ENCODE data around the gene CORO6. TPM values are rescaled to one million over a fixed set of nuclear protein-coding genes. Genes with fewer than 3 reads are reported as not detected.

The CORO6 gene
- total and polyA plus RNA-seq, 2 of the 4 experiments (the other 2 are of a cell fraction): 3.4 to 7.6 TPM

DNA sequence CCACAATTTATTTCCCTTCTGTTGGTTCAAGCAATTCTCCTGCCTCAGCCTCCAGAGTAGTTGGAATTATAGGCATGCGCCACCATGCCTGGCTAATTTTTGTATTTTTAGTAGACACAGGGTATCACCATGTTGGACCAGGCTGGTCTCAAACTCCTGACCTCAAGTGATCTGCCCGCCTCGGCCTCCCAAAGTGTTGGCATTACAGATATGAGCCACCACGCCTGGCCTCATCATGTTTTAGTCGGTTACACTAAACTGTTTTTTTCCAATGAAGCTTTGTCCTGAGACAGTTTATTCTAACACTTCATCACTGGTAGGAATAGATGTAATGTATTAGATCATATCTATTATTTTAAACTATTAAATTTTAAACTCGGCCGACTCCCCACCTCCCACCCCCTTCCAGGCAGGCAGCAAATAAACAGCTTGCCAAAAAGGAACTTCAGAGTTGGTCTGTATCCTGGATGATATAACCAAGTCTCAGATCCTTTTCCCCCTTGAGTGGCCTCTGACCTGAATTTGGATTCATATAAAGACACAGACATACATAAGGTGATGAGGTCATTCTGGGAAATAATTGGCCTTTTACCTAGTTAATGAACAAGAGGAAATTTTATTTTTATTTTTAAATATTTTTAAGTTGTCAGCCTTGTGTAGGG, 18.4 kb upstream of the CORO6 start:
- intact Hi-C loops (cut with micrococcal nuclease) (no loop called here), dilution Hi-C loops (cut with HindIII; ENCODE audit: low sequenced_read_pairs, unreplicated experiment) (no loop called here), in situ Hi-C loops (cut with MboI; ENCODE audit: low sequenced_read_pairs) (loop anchor here (5.0 to 10.0 kb wide), 2 partner anchors 136 to 294 kb away; partner anchors contain the start of gene SSH2)
- no TSS peak for BruUV-seq (replicated peaks)
- ChIA-PET POLR2A (ENCODE audit: unreplicated experiment) (no interaction called here), CTCF (interaction anchor here (0.6 to 3.7 kb wide), 3 partner anchors 138 to 452 kb away, joined by 5 to 25 read pairs (median 10); no protein-coding TSS in a partner anchor)
- Histone ChIP-seq H2BK5ac (ENCODE audit: low read depth, low read length, poor library complexity, severe bottlenecking) (peak overlapping the region; percentile 18), H3K4me2 (ENCODE audit: low read depth, low read length) (no peak overlapping the region), H3K4ac (ENCODE audit: low read depth, low read length) (no peak overlapping the region), H3K23ac (ENCODE audit: low read depth, low read length) (no peak overlapping the region), H4K91ac (ENCODE audit: insufficient read depth, low read depth, low read length) (no peak overlapping the region), H3K27me3 (ENCODE audit: control insufficient read depth, insufficient read depth, low read length) (no peaks in the 10 kb centered on the region), H4K8ac (ENCODE audit: low read depth in 2 of 2, low read length in 2 of 2) (no peak overlapping the region), H3K14ac (replicated peaks; ENCODE audit: low read depth, low read length) (no peak overlapping the region), H3K4me3 (ENCODE audit: insufficient read depth, low read depth, low read length) (no peak overlapping the region), H2BK15ac (ENCODE audit: low read depth, low read length) (no peak overlapping the region), H2AFZ (replicated peaks; ENCODE audit: low read length, poor library complexity) (no peak overlapping the region), H3K9ac (ENCODE audit: low read depth, low read length) (no peak overlapping the region), H2BK120ac (ENCODE audit: low read depth, low read length) (no peak overlapping the region; the same call in 1 of the 2 replicates), H4K5ac (ENCODE audit: low read depth, low read length) (no peak overlapping the region), H3K79me1 (ENCODE audit: low read depth in 1 of 2, low read length in 2 of 2) (peaks cover 0 to 6% of the 10 kb centered on the region in 2 experiments; a peak in 1 of 4 replicates), H2AK9ac (replicated peaks; ENCODE audit: low read depth, low read length, poor library complexity) (no peak overlapping the region), H4K20me1 (ENCODE audit: insufficient read depth, low read length) (no peaks in the 10 kb centered on the region), H2AK5ac (ENCODE audit: low read depth, low read length) (no peak overlapping the region), H2BK20ac (ENCODE audit: low read depth, low read length) (no peak overlapping the region), H3K56ac (ENCODE audit: extremely low read depth, insufficient read depth, low read length) (no peak overlapping the region), H3K9me3 (ENCODE audit: control insufficient read depth, insufficient read depth, low read length) (no peaks in the 10 kb centered on the region), H3K9me1 (ENCODE audit: insufficient read depth, low read length) (peaks cover 7% of the 10 kb centered on the region), H3K27ac (ENCODE audit: insufficient read depth, low read length) (no peak overlapping the region; the same call in 1 of the 2 replicates), H3K4me1 (ENCODE audit: control insufficient read depth, insufficient read depth, low read length) (peaks cover 25% of the 10 kb centered on the region), H3K18ac (ENCODE audit: low read depth, low read length) (no peak overlapping the region; the same call in 1 of the 2 replicates), H3K36me3 (ENCODE audit: control insufficient read depth, insufficient read depth, low read length) (peaks cover 2% of the 10 kb centered on the region; the same call in 1 of the 2 replicates)
- no peak for TF ChIP-seq SMC3 (IDR thresholded peaks at IDR 0.05; ENCODE audit: low read depth, low read length)
- TF ChIP-seq FOS (IDR thresholded peaks at IDR 0.05; ENCODE audit: low read depth, low read length): no peak
- TF ChIP-seq CEBPB (IDR thresholded peaks at IDR 0.05; ENCODE audit: low read depth, low read length): no peak
- TF ChIP-seq, protein P1, sequence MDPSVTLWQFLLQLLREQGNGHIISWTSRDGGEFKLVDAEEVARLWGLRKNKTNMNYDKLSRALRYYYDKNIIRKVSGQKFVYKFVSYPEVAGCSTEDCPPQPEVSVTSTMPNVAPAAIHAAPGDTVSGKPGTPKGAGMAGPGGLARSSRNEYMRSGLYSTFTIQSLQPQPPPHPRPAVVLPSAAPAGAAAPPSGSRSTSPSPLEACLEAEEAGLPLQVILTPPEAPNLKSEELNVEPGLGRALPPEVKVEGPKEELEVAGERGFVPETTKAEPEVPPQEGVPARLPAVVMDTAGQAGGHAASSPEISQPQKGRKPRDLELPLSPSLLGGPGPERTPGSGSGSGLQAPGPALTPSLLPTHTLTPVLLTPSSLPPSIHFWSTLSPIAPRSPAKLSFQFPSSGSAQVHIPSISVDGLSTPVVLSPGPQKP (IDR thresholded peaks at IDR 0.05; ENCODE audit: borderline replicate concordance, low read depth, low read length): no peak
- no peak for TF ChIP-seq POLR2A (IDR thresholded peaks at IDR 0.05; ENCODE audit: low read depth, low read length)
- TF ChIP-seq RAD21 (IDR thresholded peaks at IDR 0.05; ENCODE audit: low read length): no peak
- TF ChIP-seq MAZ (IDR thresholded peaks at IDR 0.05; ENCODE audit: borderline replicate concordance, low read depth, low read length): no peak
- TF ChIP-seq MAFK (IDR thresholded peaks at IDR 0.05; ENCODE audit: low read depth, low read length): no peak
- TF ChIP-seq NFE2L2 (IDR thresholded peaks at IDR 0.05; ENCODE audit: low read depth, low read length): no peak
- TF ChIP-seq, protein P2, sequence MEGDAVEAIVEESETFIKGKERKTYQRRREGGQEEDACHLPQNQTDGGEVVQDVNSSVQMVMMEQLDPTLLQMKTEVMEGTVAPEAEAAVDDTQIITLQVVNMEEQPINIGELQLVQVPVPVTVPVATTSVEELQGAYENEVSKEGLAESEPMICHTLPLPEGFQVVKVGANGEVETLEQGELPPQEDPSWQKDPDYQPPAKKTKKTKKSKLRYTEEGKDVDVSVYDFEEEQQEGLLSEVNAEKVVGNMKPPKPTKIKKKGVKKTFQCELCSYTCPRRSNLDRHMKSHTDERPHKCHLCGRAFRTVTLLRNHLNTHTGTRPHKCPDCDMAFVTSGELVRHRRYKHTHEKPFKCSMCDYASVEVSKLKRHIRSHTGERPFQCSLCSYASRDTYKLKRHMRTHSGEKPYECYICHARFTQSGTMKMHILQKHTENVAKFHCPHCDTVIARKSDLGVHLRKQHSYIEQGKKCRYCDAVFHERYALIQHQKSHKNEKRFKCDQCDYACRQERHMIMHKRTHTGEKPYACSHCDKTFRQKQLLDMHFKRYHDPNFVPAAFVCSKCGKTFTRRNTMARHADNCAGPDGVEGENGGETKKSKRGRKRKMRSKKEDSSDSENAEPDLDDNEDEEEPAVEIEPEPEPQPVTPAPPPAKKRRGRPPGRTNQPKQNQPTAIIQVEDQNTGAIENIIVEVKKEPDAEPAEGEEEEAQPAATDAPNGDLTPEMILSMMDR (conservative IDR thresholded peaks at IDR 0.05; ENCODE audit: low read depth, low read length): no peak
- TF ChIP-seq RFX5 (IDR thresholded peaks at IDR 0.05; ENCODE audit: low read depth, low read length): no peak
- ATAC-seq (ENCODE audit: low read depth) (no peak), DNase-seq (no peak)
- WGBS, 2 experiments (ENCODE audit: extremely low coverage in 2 of 2, insufficient read length in 1 of 2): 63% methylated on average over 1 of the region's 7 CpGs; no CpG with 5 or more reads in 1 of the 2 experiments
